HG03108 (cell line): ENCODE data around the gene MVP.
"Not testable (repeated sequence)": the region's sequence is repeated elsewhere in the genome, so short reads cannot be mapped to it uniquely, and the experiment has no call there.

ENCODE experiments used
- ATAC-seq: cut with Tn5 transposase; IDR thresholded peaks from one replicate; pipeline ENCODE4 v1.9.1; 2021; ENCODE audit warnings: moderate library complexity; ENCODE audit not compliant: unreplicated experiment

MVP gene

GRCh38 chr16:29868396-29869009 is 48.2 kb downstream of the MVP start:
- ATAC-seq = no peak

- not testable (repeated sequence) for ATAC-seq
Measured at GRCh38 chr16:29869067-29869466, 48.8 kb downstream of the MVP start.

GRCh38 chr16:29871822-29872546 is 51.7 kb downstream of the MVP start:
- no peak for ATAC-seq

- ATAC-seq = no peak
Measured at GRCh38 chr16:29873319-29873718, 53.1 kb downstream of the MVP start.

- ATAC-seq = no peak
Measured at GRCh38 chr16:29875206-29875605, 54.9 kb downstream of the MVP start.

- no peak for ATAC-seq
Measured at GRCh38 chr16:29876217-29876593, 55.9 kb downstream of the MVP start.

- ATAC-seq = no peak
Measured at GRCh38 chr16:29876594-29877249, 56.5 kb downstream of the MVP start.

- no peak for ATAC-seq
Measured at GRCh38 chr16:29877266-29877961, 57.2 kb downstream of the MVP start.

GRCh38 chr16:29878172-29878571 is 57.9 kb downstream of the MVP start:
- ATAC-seq = no peak

- ATAC-seq = no peak
Measured at GRCh38 chr16:29881050-29881449, 60.8 kb downstream of the MVP start.

- no peak for ATAC-seq
Measured at GRCh38 chr16:29883987-29884386, 63.7 kb downstream of the MVP start.

- ATAC-seq = not testable (repeated sequence)
Measured at GRCh38 chr16:29889372-29889771, 69.1 kb downstream of the MVP start.

GRCh38 chr16:29891525-29892457 is 71.5 kb downstream of the MVP start:
- no peak for ATAC-seq

- ATAC-seq = no peak
Measured at GRCh38 chr16:29892458-29892813, 72.2 kb downstream of the MVP start.

- no peak for ATAC-seq
Measured at GRCh38 chr16:29893553-29893952, 73.3 kb downstream of the MVP start.

- no peak for ATAC-seq
Measured at GRCh38 chr16:29894352-29894751, 74.1 kb downstream of the MVP start.

- no peak for ATAC-seq
Measured at GRCh38 chr16:29896841-29897240, 76.6 kb downstream of the MVP start.

GRCh38 chr16:29897333-29897732 is 77.1 kb downstream of the MVP start:
- no peak for ATAC-seq
